GM12878 (cell line): ENCODE results near the gene HOXD3. TPM values are rescaled to one million over a fixed set of nuclear protein-coding genes. Genes with fewer than 3 reads are reported as not detected.

Experiments
- ATAC-seq: fragments of 200-7000 bp; cut with Tn5 transposase; 3 replicates; pipeline ENCODE4 v1.9.1; 2020; ENCODE audit warnings: mild to moderate bottlenecking, moderate library complexity
- BruUV-seq: library from RNA; stranded (reverse); fragments of 400-500 nt; replicated peaks from 2 replicates; lab custom pipeline; 2021; lab: Mats Ljungman, UMichigan
- CTCF ChIA-PET: fragments of 300-600 bp; sonication (Branson Sonifier 250); formaldehyde crosslinking; extraction: SDS; loops from one replicate; lab custom pipeline; 2021; ENCODE audit warnings: inconsistent platforms; lab: Yijun Ruan, JAX
- POLR2A ChIA-PET: fragments of 350-600 bp; formaldehyde crosslinking; extraction: SDS; loops from one replicate; lab custom pipeline; 2021; ENCODE audit warnings: inconsistent platforms; lab: Charles Lee
- RAD21 ChIA-PET: fragments of 300-600 bp; sonication (Branson Sonifier 250); formaldehyde crosslinking; loops from one replicate; lab custom pipeline; 2023; ENCODE audit warnings: antibody characterized with exemption; ENCODE audit not compliant: unreplicated experiment; lab: Charles Lee
- SMC1A ChIA-PET: fragments of 300-600 bp; sonication (Branson Sonifier 250); formaldehyde crosslinking; loops from one replicate; lab custom pipeline; 2023; ENCODE audit not compliant: unreplicated experiment, uncharacterized antibody; lab: Charles Lee
- DNase-seq: peaks from one replicate; pipeline ENCODE4 v3.0.0-alpha.2; 2011; ENCODE audit warnings: low read depth, low spot score
- FAIRE-seq: peaks from 3 replicates; lab custom pipeline; 2011; peaks lifted over from hg19 to GRCh38; lab: Jason Lieb, UNC
- H2AFZ ChIP-seq: 2 replicates; pipeline ENCODE4 v1.6.0; 2011; ENCODE audit warnings: low read depth, low read length, control low read depth; ENCODE audit not compliant: control insufficient read depth
- H3K27ac ChIP-seq: 2 replicates; pipeline ENCODE4 v1.5.1; 2011; ENCODE audit warnings: control low read depth; ENCODE audit not compliant: control insufficient read depth, insufficient read depth
- H3K27me3 ChIP-seq, 2 experiments: replicated peaks in 1 of 2; 2 replicates each; pipeline versions ENCODE4 v1.6.0 to v1.6.1; 2011; ENCODE audit warnings: low read length in 1 of 2; ENCODE audit not compliant: control insufficient read depth in 2 of 2, insufficient read depth in 2 of 2
- H3K36me3 ChIP-seq, 2 experiments: 2 replicates each; pipeline ENCODE4 v1.5.1; 2011; ENCODE audit warnings: low read length in 1 of 2; ENCODE audit not compliant: control insufficient read depth in 2 of 2, insufficient read depth in 2 of 2
- H3K4me1 ChIP-seq: 2 replicates; pipeline ENCODE4 v1.6.1; 2011; ENCODE audit warnings: mild to moderate bottlenecking, low read length, moderate library complexity, mixed read lengths; ENCODE audit not compliant: control insufficient read depth, insufficient read depth
- H3K4me2 ChIP-seq: 2 replicates; pipeline ENCODE4 v1.6.0; 2011; ENCODE audit warnings: control low read depth; ENCODE audit not compliant: control insufficient read depth, insufficient read depth
- H3K4me3 ChIP-seq: fragments of 200-600 bp; sonication (generic); 2 replicates; pipeline ENCODE4 v1.5.1; 2016
- H3K79me2 ChIP-seq: 2 replicates; pipeline ENCODE4 v1.6.0; 2011; ENCODE audit warnings: low read length; ENCODE audit not compliant: control insufficient read depth, insufficient read depth
- H3K9ac ChIP-seq: 2 replicates; pipeline ENCODE4 v1.8.0; 2011; ENCODE audit warnings: low read length, control low read depth, mixed read lengths; ENCODE audit not compliant: control insufficient read depth, insufficient read depth
- H3K9me3 ChIP-seq: replicated peaks from 3 replicates; pipeline ENCODE4 v1.5.1; 2011; ENCODE audit warnings: mild to moderate bottlenecking, low read length; ENCODE audit not compliant: control insufficient read depth, insufficient read depth
- H4K20me1 ChIP-seq: 2 replicates; pipeline ENCODE4 v1.6.0; 2011; ENCODE audit not compliant: control insufficient read depth, insufficient read depth
- ASH2L ChIP-seq: fragments of 300-600, 200-600 bp; sonication (generic); IDR thresholded peaks from 2 replicates; pipeline ENCODE4 v1.6.1; 2017; ENCODE audit warnings: low read depth, mild to moderate bottlenecking, borderline replicate concordance
- BACH1 ChIP-seq: fragments of 450-650 bp; IDR thresholded peaks from 2 replicates; pipeline ENCODE4 v1.6.1; 2017; ENCODE audit warnings: mild to moderate bottlenecking, borderline replicate concordance
- CHD4 ChIP-seq: fragments of 200-600 bp; sonication (generic); IDR thresholded peaks from 2 replicates; pipeline ENCODE4 v1.6.1; 2016; ENCODE audit warnings: mild to moderate bottlenecking
- CREM ChIP-seq: IDR thresholded peaks from 2 replicates; pipeline ENCODE4 v1.6.1; 2014; ENCODE audit warnings: antibody characterized with exemption, low read depth
- EP300 ChIP-seq, 2 experiments: fragments of 150-350 bp in 1 of 2; IDR thresholded peaks; 2 replicates each; pipeline ENCODE4 v1.6.1; 2011 to 2012; ENCODE audit warnings: low read depth in 2 of 2, low read length in 2 of 2, borderline replicate concordance in 1 of 2, improper control_type of control experiment in 1 of 2, inconsistent platforms in 1 of 2; ENCODE audit not compliant: control insufficient read depth in 1 of 2
- LARP7 ChIP-seq: fragments of 450-650 bp; IDR thresholded peaks from 2 replicates; pipeline ENCODE4 v1.6.1; 2017; ENCODE audit warnings: mild to moderate bottlenecking
- NFXL1 ChIP-seq: fragments of 450-650 bp; IDR thresholded peaks from 2 replicates; pipeline ENCODE4 v1.6.1; 2017; ENCODE audit warnings: antibody characterized with exemption, mild to moderate bottlenecking, borderline replicate concordance
- TAF1 ChIP-seq: IDR thresholded peaks from 2 replicates; pipeline ENCODE4 v1.6.1; 2011; ENCODE audit warnings: mild to moderate bottlenecking, low read depth, low read length, borderline replicate concordance
- ZZZ3 ChIP-seq: IDR thresholded peaks from 2 replicates; pipeline ENCODE4 v1.6.1; 2011; ENCODE audit warnings: low read depth; ENCODE audit not compliant: control insufficient read depth, insufficient read length
- WGBS: methylation state at CpG from one replicate; pipeline ENCODE4 v1.1.6; 2016; ENCODE audit warnings: low lambda C conversion rate; ENCODE audit not compliant: insufficient replicate concordance, insufficient coverage; ENCODE audit errors: missing lambda C conversion rate; 5-methylcytosine and 5-hydroxymethylcytosine counted together
- in situ Hi-C: fragments of 300-500 bp; cut with MboI; formaldehyde crosslinking; loops from 9 replicates; pipeline ENCODE4 v1.14.3; 2018; ENCODE audit warnings: mixed read lengths
- intact Hi-C: fragments of 100-400 bp; cut with micrococcal nuclease; formaldehyde crosslinking; loops from one replicate; pipeline ENCODE4 v1.14.2; 2022; ENCODE audit not compliant: unreplicated experiment
- polyA plus RNA-seq, 11 experiments: library from polyadenylated mRNA; depleted of rRNA in 4 of 11; unstranded in 6 of 11; stranded (reverse) in 5 of 11; fragments of >200 nt; fragmentation: Nextera tagmentation in 4 of 11; fragmentation: Illumina TruSeq in 1 of 11; extraction: Ambion mirVana in 4 of 11; extraction: Trizol in 1 of 11; gene quantifications; 1 replicate in 1 of 11; 2 replicates in 10 of 11; pipeline versions ENCODE4 v1.2.1 to v1.2.3, GENCODE V29; 2011 to 2016; ENCODE audit warnings: inconsistent platforms in 2 of 11, missing spikeins in 2 of 11, low read depth in 1 of 11
- total RNA-seq, 4 experiments: library from RNA; depleted of rRNA in 3 of 4; stranded (reverse); fragments of >200 nt in 3 of 4; fragmentation: Illumina TruSeq in 1 of 4; extraction: Trizol in 1 of 4; gene quantifications; 2 replicates each; pipeline versions ENCODE4 v1.2.1 to v1.2.3, GENCODE V29; 2013 to 2021
- TF ChIP-seq, protein P1 (sequence below): fragments of 450-650 bp; IDR thresholded peaks from 2 replicates; pipeline ENCODE4 v1.6.1; 2018; ENCODE audit warnings: borderline replicate concordance, mild to moderate bottlenecking; ENCODE audit not compliant: partially characterized antibody
- TF ChIP-seq, protein P2 (sequence below): IDR thresholded peaks from 2 replicates; pipeline ENCODE4 v1.6.1; 2012; ENCODE audit warnings: low read depth, low read length, improper control_type of control experiment
- TF ChIP-seq, protein P3 (sequence below): IDR thresholded peaks from 2 replicates; pipeline ENCODE4 v1.6.1; 2012; ENCODE audit warnings: low read depth, low read length, improper control_type of control experiment
- TF ChIP-seq, protein P4 (sequence below): fragments of 450-650 bp; IDR thresholded peaks from 2 replicates; pipeline ENCODE4 v1.6.1; 2017; ENCODE audit warnings: borderline replicate concordance

Gene HOXD3
- total and polyA plus RNA-seq, 10 of the 15 experiments (the other 5 are each of a cell fraction or from before 2014, with no cell fraction given) = not detected

DNA sequence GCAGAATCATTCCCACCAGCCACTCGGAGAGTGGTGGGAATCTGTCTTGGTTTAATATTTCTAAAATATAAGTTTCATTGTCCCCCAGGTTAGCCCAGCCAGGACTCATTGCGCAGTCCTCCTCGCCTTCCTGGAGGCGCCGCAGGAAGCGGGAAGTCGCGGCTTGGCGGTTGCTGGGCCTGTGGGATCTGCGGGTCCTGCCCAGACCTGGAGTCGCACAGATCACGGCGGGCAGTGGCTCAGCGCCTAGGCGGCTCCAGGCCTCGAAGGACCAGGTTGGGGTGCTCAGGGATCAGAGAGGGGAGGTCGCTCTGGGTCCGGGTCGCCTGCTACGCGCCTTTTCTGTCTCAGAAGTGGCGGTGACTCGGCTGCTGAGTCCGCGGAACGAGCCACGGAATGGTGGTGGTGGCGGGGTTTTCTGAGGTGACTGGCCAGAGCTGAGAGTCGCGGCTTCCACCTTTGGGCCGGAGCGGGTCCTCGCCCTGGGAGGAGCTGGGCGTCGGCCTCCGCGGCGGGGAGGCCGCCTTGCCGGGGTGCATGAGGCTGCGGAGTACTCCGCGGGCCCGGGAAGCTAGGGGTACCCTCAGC, 2.6 kb downstream of the HOXD3 start (continued):
- no peak for TF ChIP-seq ZZZ3
- TF ChIP-seq, protein P1, sequence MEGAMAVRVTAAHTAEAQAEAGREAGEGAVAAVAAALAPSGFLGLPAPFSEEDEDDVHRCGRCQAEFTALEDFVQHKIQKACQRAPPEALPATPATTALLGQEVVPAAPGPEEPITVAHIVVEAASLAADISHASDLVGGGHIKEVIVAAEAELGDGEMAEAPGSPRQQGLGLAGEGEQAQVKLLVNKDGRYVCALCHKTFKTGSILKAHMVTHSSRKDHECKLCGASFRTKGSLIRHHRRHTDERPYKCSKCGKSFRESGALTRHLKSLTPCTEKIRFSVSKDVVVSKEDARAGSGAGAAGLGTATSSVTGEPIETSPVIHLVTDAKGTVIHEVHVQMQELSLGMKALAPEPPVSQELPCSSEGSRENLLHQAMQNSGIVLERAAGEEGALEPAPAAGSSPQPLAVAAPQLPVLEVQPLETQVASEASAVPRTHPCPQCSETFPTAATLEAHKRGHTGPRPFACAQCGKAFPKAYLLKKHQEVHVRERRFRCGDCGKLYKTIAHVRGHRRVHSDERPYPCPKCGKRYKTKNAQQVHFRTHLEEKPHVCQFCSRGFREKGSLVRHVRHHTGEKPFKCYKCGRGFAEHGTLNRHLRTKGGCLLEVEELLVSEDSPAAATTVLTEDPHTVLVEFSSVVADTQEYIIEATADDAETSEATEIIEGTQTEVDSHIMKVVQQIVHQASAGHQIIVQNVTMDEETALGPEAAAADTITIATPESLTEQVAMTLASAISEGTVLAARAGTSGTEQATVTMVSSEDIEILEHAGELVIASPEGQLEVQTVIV = no peak
- TF ChIP-seq, protein P2, sequence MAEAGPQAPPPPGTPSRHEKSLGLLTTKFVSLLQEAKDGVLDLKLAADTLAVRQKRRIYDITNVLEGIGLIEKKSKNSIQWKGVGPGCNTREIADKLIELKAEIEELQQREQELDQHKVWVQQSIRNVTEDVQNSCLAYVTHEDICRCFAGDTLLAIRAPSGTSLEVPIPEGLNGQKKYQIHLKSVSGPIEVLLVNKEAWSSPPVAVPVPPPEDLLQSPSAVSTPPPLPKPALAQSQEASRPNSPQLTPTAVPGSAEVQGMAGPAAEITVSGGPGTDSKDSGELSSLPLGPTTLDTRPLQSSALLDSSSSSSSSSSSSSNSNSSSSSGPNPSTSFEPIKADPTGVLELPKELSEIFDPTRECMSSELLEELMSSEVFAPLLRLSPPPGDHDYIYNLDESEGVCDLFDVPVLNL = no peak
- TF ChIP-seq, protein P3, sequence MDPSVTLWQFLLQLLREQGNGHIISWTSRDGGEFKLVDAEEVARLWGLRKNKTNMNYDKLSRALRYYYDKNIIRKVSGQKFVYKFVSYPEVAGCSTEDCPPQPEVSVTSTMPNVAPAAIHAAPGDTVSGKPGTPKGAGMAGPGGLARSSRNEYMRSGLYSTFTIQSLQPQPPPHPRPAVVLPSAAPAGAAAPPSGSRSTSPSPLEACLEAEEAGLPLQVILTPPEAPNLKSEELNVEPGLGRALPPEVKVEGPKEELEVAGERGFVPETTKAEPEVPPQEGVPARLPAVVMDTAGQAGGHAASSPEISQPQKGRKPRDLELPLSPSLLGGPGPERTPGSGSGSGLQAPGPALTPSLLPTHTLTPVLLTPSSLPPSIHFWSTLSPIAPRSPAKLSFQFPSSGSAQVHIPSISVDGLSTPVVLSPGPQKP = no peak

DNA sequence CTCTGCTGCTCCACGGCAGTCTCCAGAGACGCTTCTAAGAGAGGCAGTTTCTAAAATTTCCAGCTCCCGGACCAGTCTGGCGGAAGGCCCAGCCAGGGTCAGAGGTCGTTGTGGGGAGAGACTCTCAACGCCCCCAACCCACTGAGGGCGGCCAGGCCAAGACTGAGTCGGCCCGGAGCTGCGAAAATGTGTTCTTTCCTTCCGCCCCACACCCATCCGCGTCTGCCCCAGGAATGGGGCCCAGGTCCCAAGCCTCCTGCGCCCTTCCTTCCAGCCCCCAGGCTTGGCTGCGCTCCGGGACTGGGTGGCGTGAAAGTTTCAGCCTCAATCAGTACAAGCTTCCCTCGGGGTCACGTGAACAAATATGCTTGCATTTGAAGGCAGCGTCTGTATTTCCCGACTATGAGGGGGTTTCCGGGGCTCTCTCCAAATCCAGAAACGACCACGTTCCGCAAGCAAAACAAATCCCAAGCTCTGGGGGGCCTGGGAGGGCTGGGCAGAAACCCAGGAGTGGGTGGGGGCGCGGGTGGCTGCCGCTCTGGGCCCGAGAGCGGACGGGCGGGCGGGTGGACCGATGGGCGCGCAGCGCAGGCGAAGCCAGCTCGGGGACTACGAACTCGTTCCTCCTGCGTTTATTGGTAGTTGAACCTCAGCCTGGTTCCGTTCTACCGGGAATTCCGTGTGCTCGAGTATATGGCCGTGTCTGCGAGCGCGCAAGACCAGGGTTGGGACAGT, 3.3 kb downstream of the HOXD3 start:
- H3K36me3 ChIP-seq = no peaks in the 10 kb centered on the region
- DNase-seq = no peak
- CTCF ChIA-PET = no interaction called here
- H3K4me3 ChIP-seq = no peak overlapping the region
- no peak overlapping the region for H3K9ac ChIP-seq
- H2AFZ ChIP-seq = no peak overlapping the region
- SMC1A ChIA-PET = interaction anchor here (0.9 kb wide), 1 partner anchor 14 kb away, joined by 5 read pairs; no protein-coding TSS in a partner anchor
- no peak for FAIRE-seq
- no peaks in the 10 kb centered on the region for H3K79me2 ChIP-seq
- TF ChIP-seq BACH1 (no peak), TAF1 (no peak), LARP7 (no peak), ASH2L (no peak), NFXL1 (no peak), CREM (no peak), EP300 (IDR thresholded peaks at IDR 0.05; ENCODE audit: borderline replicate concordance in 1 of 2, control insufficient read depth in 1 of 2, low read depth in 2 of 2, low read length in 2 of 2) (no peak), CHD4 (no peak)
- TF ChIP-seq, protein P4, sequence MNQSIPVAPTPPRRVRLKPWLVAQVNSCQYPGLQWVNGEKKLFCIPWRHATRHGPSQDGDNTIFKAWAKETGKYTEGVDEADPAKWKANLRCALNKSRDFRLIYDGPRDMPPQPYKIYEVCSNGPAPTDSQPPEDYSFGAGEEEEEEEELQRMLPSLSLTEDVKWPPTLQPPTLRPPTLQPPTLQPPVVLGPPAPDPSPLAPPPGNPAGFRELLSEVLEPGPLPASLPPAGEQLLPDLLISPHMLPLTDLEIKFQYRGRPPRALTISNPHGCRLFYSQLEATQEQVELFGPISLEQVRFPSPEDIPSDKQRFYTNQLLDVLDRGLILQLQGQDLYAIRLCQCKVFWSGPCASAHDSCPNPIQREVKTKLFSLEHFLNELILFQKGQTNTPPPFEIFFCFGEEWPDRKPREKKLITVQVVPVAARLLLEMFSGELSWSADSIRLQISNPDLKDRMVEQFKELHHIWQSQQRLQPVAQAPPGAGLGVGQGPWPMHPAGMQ = no peak
- no peak overlapping the region for H3K27ac ChIP-seq
- peaks cover 2% of the 10 kb centered on the region; the same call in 2 of the 3 replicates for H3K9me3 ChIP-seq
- intact Hi-C loops = no loop called here
- WGBS = 48% methylated on average over 37 of the region's 50 CpGs
- RAD21 ChIA-PET = no interaction called here
- peaks cover 18 to 35% of the 10 kb centered on the region in 2 experiments for H3K27me3 ChIP-seq
- no peak for ATAC-seq
- no peaks in the 10 kb centered on the region for H4K20me1 ChIP-seq
- POLR2A ChIA-PET = no interaction called here
- no TSS peak for BruUV-seq
- no peaks in the 10 kb centered on the region for H3K4me1 ChIP-seq
- H3K4me2 ChIP-seq = no peak overlapping the region
- in situ Hi-C loops = no loop called here
